ENCODE results near the gene CHPT1.

The CHPT1 gene

GRCh38 chr12:101767537-101767936 is 70.1 kb downstream of the CHPT1 start:
- TF ChIP-seq CTCF (conservative IDR thresholded peaks at IDR 0.05; ENCODE audit: control insufficient read depth, insufficient read depth, low read depth, low read length) = no peak
- no peak overlapping the region for H3K4me3 ChIP-seq (ENCODE audit: control insufficient read depth, low read depth, low read length)
- DNase-seq (ENCODE audit: low read depth) = no peak

GRCh38 chr12:101768781-101769180 is 71.3 kb downstream of the CHPT1 start:
- no peak for DNase-seq (ENCODE audit: low read depth)
- no peak for TF ChIP-seq CTCF (conservative IDR thresholded peaks at IDR 0.05; ENCODE audit: control insufficient read depth, insufficient read depth, low read depth, low read length)
- H3K4me3 ChIP-seq (ENCODE audit: control insufficient read depth, low read depth, low read length) = no peak overlapping the region

- DNase-seq (ENCODE audit: low read depth) = no peak
- H3K4me3 ChIP-seq (ENCODE audit: control insufficient read depth, low read depth, low read length) = no peak overlapping the region
- no peak for TF ChIP-seq CTCF (conservative IDR thresholded peaks at IDR 0.05; ENCODE audit: control insufficient read depth, insufficient read depth, low read depth, low read length)
These were observed 72.4 kb downstream of the CHPT1 start for GRCh38 chr12:101769865-101770264.

- H3K4me3 ChIP-seq (ENCODE audit: control insufficient read depth, low read depth, low read length) = no peak overlapping the region
- TF ChIP-seq CTCF (conservative IDR thresholded peaks at IDR 0.05; ENCODE audit: control insufficient read depth, insufficient read depth, low read depth, low read length) = no peak
- DNase-seq (ENCODE audit: low read depth) = no peak
These were observed 74.8 kb downstream of the CHPT1 start for GRCh38 chr12:101772012-101772775.

- peak; percentile 93 for TF ChIP-seq CTCF (conservative IDR thresholded peaks at IDR 0.05; ENCODE audit: control insufficient read depth, insufficient read depth, low read depth, low read length)
- H3K4me3 ChIP-seq (ENCODE audit: control insufficient read depth, low read depth, low read length) = no peak overlapping the region
- DNase-seq (ENCODE audit: low read depth) = peak; percentile 74
These were observed 76.3 kb downstream of the CHPT1 start for GRCh38 chr12:101773650-101774162.

GRCh38 chr12:101775816-101776215 is 78.4 kb downstream of the CHPT1 start:
- no peak overlapping the region for H3K4me3 ChIP-seq (ENCODE audit: control insufficient read depth, low read depth, low read length)
- no peak for DNase-seq (ENCODE audit: low read depth)
- TF ChIP-seq CTCF (conservative IDR thresholded peaks at IDR 0.05; ENCODE audit: control insufficient read depth, insufficient read depth, low read depth, low read length) = no peak
